ENCODE data around the gene TNFAIP8L3. TPM values are rescaled to one million over a fixed set of nuclear protein-coding genes. Genes with fewer than 3 reads are reported as not detected.

Gene TNFAIP8L3
- polyA plus RNA-seq, 1 experiment = 0.30 TPM

- DNase-seq (ENCODE audit: low read depth, low spot score) = no peak
- TF ChIP-seq, protein P1, sequence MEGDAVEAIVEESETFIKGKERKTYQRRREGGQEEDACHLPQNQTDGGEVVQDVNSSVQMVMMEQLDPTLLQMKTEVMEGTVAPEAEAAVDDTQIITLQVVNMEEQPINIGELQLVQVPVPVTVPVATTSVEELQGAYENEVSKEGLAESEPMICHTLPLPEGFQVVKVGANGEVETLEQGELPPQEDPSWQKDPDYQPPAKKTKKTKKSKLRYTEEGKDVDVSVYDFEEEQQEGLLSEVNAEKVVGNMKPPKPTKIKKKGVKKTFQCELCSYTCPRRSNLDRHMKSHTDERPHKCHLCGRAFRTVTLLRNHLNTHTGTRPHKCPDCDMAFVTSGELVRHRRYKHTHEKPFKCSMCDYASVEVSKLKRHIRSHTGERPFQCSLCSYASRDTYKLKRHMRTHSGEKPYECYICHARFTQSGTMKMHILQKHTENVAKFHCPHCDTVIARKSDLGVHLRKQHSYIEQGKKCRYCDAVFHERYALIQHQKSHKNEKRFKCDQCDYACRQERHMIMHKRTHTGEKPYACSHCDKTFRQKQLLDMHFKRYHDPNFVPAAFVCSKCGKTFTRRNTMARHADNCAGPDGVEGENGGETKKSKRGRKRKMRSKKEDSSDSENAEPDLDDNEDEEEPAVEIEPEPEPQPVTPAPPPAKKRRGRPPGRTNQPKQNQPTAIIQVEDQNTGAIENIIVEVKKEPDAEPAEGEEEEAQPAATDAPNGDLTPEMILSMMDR (IDR thresholded peaks at IDR 0.05; ENCODE audit: low read depth, low read length) = no peak
- CTCF ChIA-PET = interaction anchor here (1.3 kb wide), 1 partner anchor 103 kb away, joined by 4 read pairs; no protein-coding TSS in a partner anchor
- Histone ChIP-seq H3K4me3 (ENCODE audit: low read depth, low read length) (no peak overlapping the region), H3K27ac (ENCODE audit: low read depth, low read length) (no peak overlapping the region), H3K27me3 (ENCODE audit: control insufficient read depth, insufficient read depth, low read length) (no peaks in the 10 kb centered on the region), H3K9me3 (ENCODE audit: control insufficient read depth, insufficient read depth, low read length) (no peaks in the 10 kb centered on the region)
- POLR2A ChIA-PET = no interaction called here
Observed at GRCh38 chr15:51060030-51060673, 34.6 kb downstream of the TNFAIP8L3 start.

DNA sequence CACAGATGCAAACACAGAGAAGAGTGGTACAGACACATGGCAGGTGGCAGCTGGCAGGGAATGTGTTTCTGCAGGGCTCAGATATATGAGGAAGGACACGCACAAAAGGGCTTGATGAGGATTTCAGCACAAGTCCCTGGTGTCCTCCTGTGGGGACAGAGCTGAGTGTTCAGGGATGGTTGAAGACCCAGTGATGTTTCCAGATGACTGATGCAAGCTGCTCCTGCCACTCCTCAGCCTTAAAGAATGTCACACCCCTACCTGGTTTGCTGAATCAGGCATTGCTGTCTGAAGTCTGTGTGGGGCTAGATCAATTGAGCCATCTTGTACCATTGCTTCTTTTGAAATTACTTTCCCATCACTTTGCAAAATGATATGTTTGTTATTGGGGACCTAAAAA lies 40.2 kb downstream of the TNFAIP8L3 start:
- DNase-seq (ENCODE audit: low read depth, low spot score) = no peak
- Histone ChIP-seq H3K9me3 (ENCODE audit: control insufficient read depth, insufficient read depth, low read length) (no peaks in the 10 kb centered on the region), H3K27ac (ENCODE audit: low read depth, low read length) (no peak overlapping the region), H3K4me3 (ENCODE audit: low read depth, low read length) (no peak overlapping the region), H3K27me3 (ENCODE audit: control insufficient read depth, insufficient read depth, low read length) (peaks cover 7% of the 10 kb centered on the region)
- ChIA-PET POLR2A (no interaction called here), CTCF (no interaction called here)
- TF ChIP-seq, protein P1 (IDR thresholded peaks at IDR 0.05; ENCODE audit: low read depth, low read length) = no peak

DNA sequence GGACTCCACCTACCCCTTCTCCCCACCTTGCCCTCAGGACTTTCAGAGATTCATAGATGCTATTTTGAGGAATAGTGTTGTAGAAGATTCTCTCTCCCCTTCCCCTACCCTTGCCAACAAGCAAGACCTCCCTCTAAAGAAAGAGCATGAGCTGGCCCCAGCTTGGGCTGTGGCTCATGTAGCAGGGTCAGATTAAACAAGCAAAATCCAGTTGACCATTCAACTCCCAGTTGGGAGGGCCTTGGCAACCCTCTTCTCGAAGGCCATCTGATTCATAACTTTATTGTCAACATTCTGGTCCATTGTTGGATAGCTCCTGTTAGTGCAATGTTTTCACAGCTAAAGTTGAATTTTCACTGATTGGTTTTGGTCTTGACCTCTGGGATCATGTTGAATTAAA lies 41.1 kb downstream of the TNFAIP8L3 start:
- no peak overlapping the region for H3K27ac ChIP-seq (ENCODE audit: low read depth, low read length)
- DNase-seq (ENCODE audit: low read depth, low spot score) = no peak
- ChIA-PET CTCF (interaction anchor here (0.8 kb wide), 1 partner anchor 79 kb away, joined by 3 read pairs; no protein-coding TSS in a partner anchor), POLR2A (no interaction called here)
- H3K27me3 ChIP-seq (ENCODE audit: control insufficient read depth, insufficient read depth, low read length) = peaks cover 9% of the 10 kb centered on the region
- TF ChIP-seq, protein P1 (IDR thresholded peaks at IDR 0.05; ENCODE audit: low read depth, low read length) = no peak
- no peaks in the 10 kb centered on the region for H3K9me3 ChIP-seq (ENCODE audit: control insufficient read depth, insufficient read depth, low read length)
- H3K4me3 ChIP-seq (ENCODE audit: low read depth, low read length) = no peak overlapping the region

DNA sequence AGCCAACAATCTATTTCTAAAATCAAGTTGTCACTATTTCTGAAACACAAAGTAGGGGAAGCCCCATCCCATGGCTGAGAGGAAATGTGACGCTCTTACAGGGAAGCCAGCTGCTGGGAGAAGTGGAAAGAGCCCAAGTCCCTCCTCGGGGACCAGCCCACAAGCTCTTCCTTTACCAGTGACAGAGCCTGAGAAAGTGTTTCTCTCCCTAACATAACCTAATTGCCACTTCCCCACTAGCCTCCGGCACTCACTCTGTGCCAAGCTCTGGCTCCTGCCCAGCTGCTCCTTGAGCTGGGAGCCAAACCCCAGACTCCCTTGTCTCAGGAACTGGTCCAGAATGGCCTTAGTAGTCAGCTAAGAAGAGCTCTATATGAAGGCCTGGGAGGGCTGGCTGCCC lies 42.9 kb downstream of the TNFAIP8L3 start:
- H3K27ac ChIP-seq (ENCODE audit: low read depth, low read length) = no peak overlapping the region
- no peak for DNase-seq (ENCODE audit: low read depth, low spot score)
- H3K4me3 ChIP-seq (ENCODE audit: low read depth, low read length) = no peak overlapping the region
- H3K9me3 ChIP-seq (ENCODE audit: control insufficient read depth, insufficient read depth, low read length) = no peaks in the 10 kb centered on the region
- TF ChIP-seq, protein P1 (IDR thresholded peaks at IDR 0.05; ENCODE audit: low read depth, low read length) = no peak
- ChIA-PET POLR2A (no interaction called here), CTCF (no interaction called here)
- H3K27me3 ChIP-seq (ENCODE audit: control insufficient read depth, insufficient read depth, low read length) = peaks cover 9% of the 10 kb centered on the region

DNA sequence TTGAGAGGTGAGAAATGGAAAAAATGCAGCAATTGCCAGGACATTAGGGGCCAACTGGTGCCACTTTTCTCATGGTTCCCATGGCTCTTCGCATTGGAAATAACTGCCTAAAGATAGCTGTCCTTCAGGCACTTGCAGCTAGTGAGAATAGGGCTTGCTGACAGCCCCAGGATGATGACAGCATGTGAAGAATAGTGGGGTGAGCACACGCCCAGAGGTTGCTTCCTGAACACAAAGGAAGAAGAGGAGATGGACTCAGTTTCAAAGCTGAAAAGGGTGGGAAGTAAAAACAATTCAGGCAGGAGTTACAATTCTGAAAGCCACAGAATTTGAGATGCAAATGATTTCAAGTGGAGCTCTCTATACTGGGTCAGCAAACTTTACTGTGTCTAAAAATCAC lies 45.6 kb downstream of the TNFAIP8L3 start:
- Histone ChIP-seq H3K27me3 (ENCODE audit: control insufficient read depth, insufficient read depth, low read length) (peaks cover 9% of the 10 kb centered on the region), H3K27ac (ENCODE audit: low read depth, low read length) (no peak overlapping the region), H3K4me3 (ENCODE audit: low read depth, low read length) (no peak overlapping the region), H3K9me3 (ENCODE audit: control insufficient read depth, insufficient read depth, low read length) (no peaks in the 10 kb centered on the region)
- DNase-seq (ENCODE audit: low read depth, low spot score) = no peak
- TF ChIP-seq, protein P1 (IDR thresholded peaks at IDR 0.05; ENCODE audit: low read depth, low read length) = no peak
- CTCF ChIA-PET = no interaction called here
- POLR2A ChIA-PET = no interaction called here
